Hippocampal formation (tissue), 2 donors: Measurements from ENCODE around the gene CTF1.

ENCODE experiments used
- DNase-seq, 2 donors: peaks; one replicate each; lab custom pipeline; 2025; lab: John Stamatoyannopoulos, UW

CTF1 gene

DNA sequence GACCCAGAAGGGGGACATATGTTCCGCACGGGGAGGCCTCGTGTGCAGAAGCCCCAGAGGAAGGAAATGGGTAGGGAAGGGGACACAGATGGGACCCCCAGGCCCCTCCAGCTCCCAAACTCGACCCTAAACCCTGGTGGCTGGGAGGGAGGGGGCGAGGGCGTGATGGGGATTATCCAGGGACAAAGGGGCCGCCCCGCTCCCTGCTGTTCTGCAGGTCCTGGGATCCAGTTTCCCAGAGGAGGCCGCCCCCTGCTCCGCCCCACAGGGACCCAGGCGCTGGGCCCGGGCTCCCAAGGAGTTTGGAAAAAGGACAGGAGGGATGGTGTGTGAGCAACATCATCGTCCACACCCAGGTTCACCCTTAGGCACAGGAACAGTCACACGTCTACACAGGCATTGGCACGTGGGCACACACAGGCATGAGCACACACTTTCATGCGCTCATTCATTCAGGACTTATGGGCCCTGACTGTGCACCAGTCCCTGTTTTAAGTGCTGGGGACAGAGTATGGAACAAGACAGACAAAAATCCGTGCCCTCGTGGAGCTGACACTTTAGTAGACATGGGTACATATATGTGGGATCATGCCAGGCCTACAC is 14.1 kb downstream of the CTF1 start:
- DNase-seq: no peak

DNA sequence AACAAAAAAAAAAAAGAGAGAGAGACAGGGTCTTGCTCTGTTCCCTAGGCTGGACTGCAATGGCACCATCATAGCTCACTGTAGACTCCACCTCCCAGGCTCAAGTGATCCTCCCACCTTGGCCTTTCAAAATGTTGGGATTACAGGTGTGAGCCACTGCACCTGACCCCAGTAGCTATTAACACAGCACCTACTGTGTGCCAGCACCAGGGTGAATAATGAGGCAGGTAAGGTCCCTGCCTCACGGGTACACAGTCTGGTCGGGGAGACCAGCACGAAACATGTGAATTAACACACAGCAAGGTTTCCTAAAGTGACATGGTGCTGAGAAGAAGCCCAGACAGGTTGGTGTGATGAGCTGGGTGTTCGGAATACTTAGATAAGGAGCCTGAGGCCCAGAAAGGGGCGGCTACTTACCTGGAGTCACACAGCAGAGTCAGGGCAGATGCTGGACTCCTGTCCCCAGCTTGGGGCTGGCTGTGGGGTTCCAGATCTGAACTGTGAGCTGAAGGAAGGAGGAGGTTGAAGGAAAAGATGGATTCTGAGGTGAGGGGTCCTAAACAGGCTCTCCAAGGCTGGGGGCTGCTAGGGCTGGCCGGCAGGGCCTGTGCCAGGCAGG is 16.5 kb downstream of the CTF1 start:
- no peak for DNase-seq

DNA sequence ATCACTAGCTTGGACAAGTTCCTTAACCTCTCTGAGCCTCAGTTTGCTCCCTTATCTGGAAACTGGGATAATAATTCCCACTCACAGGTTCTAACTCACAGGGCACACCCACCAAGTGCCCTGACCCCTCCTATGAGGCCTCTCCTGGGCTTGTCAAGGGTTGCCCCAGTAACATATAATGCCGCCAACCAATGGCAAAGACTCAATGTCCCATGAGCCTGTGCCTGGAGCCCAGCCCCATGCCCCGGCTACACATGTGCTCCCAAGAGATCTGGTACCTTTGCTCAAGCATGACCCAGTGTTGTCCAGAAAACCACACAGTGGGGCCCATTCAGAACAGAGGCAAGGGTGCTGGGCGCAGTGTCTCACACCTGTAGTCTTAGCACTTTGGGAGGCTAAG is 18.4 kb downstream of the CTF1 start:
- no peak for DNase-seq

DNA sequence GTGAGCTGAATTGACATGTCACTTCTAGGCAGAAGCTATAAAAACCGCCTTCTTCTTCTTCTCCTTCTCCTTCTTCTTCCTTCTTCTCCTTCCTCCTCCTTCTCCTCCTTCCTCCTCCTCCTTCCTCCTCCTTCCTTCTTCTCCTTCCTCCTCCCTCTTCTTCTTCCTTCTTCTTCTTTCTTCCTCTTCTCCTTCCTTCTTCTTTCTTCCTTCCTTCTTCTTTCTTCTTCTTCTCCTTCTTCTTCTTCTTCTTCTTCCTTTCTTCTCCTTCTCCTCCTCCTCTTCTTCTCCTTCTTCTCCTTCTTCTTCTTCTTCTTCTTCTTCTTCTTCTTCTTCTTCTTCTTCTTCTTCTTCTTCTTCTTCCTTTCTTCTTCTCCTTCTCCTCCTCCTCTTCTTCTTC is 22.2 kb downstream of the CTF1 start:
- no peak for DNase-seq

DNA sequence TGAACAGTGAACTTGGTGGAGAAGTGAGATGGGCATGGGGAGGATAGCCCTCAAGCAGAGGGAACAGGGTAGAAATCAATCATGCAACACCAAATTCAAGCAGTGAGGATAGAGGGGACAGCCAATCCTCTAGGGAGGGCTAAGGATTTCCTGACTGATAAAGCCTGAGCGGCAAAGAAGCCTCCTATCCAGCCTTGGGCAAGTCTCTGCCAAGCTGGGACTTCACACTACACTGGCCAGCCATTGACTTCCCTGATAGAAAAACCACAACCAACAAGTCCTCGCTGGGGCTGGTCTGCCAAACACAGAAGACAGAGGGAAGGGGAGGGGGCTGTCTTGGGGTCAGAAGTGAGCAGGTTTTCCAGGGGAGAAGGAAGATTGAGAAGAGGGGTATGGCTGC is 24.5 kb downstream of the CTF1 start:
- DNase-seq: no peak

DNA sequence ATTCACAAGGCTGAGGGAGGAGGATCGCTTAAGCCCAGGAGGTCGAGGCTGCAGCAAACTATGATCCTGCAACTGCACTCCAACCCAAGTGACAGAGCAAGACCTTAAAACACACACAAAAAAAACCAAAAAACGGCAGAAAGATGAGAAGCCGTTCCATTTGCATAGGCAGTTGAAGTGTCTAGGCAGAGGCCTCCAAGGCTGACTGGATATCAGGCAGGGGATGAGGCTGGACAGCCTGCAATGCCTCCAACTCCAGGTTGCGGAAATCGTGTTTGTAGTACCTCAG is 25.0 kb downstream of the CTF1 start:
- DNase-seq: no peak

DNA sequence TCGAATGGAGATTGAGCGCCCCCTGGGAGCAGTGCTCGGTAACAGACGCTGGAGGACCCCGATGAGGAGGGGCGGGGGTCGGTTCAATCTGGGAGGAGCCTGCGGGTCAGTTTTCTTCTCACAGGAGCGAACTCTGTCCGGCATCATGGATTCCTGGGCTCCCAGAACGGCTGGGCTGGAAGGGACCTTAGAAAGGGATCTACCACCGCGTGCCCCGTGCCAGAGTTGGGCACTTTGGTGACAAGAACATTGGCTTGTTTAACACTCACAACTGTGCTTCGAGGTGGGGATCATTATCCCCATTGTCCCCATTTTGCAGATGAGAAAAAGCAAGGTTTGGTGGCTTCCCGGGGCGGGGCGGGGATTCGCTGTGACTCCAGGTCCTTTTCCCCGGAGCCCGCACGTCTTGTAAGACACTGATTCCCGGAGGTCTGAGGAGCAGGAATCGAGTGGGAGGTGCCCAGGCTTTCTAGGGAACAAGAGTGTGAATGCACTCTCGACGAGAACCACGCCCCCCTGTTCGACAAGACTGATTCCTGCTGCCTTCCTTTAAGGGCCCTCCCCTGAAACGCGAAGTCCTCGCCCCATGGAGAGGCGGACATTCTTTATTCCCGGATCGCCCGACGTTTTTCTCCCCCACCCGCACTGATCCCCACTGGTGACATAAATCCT is 25.5 kb downstream of the CTF1 start:
- DNase-seq: peak; percentile 79 to 88

DNA sequence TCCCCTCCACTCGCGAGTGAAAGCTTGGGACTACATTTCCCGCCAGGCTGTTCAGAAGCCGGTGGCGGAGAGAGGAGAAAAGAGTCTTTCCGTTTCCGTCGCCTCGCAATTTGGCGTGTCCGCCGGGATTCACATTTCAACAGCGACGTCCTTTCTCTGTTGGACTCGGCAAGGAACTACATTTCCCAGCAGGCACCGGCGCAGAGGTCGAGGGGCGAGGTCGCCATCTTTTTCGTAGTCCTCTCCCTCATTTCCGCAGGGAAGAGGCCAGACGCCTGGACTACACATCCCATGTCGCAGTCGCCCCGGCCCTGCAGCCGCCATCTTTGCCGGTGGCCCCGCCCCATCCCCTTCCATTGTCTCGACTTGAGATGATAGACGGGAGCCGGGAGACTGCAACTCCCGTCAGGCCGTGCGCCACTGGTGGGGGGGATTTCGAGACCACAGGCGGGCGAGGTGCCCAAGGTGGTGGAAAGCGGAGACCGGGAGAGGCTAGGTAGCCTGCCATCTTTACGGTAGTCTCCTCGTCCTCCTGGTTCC is 26.1 kb downstream of the CTF1 start:
- peak; percentile 100 for DNase-seq

DNA sequence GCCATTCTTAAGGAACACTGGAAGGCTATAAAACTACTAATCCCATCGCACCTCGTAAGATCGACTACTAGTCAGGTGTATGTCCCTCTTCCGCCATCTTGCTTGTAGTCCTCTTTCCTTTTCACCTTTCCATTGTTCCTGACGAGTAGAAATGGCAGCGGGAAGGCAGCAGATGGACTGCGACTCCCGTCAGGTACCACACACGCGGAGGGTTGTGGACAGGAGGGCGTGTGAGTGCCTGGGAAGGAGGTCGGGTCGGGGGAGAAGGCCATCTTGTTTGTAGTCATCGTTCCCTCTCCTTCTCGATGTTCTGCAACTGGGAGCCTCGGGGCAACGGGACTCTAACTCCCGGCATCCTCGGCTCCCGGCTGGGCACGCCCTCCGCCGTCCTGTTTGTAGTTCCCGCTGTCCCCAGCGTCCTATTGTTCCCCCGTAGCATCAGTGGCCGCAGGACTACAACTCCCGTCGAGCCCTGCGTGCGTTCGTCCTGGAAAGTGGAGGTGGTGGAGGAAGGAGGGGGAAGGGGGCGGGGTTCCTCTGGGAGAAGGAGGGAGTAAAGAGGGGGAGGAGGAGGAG is 26.6 kb downstream of the CTF1 start:
- peak; percentile 99 to 100 for DNase-seq

DNA sequence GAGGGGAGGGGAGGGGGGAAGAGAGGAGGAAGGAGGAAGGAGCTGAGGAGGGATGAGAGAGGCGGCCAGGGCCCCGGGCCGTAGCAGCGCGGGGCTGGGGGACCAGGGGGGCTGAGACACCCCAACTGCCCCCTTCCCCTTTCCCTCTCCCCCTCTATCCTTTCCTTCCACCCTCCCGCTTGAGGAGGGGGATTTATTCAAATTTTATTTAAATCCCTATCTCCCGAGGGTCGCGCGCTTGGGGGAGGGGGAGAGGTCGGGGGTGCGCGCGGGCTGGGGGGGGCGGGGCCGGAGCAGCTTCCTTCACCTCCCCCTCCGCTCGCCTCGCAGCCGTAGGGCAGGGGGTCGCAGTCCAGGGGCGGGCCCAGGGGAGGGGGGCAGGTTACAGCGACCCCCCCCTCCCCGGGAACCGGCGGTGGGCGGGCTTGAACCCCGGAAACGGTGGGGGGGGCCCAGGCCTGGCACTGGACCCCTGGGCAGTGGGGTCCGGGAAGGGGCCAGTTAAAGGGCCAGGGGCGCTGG is 27.2 kb downstream of the CTF1 start, which contains the start of gene FBXL19:
Gene FBXL19, plus strand, starts transcription at position 19 of the 522 bp plus-strand sequence. CDS start 2,183 bp downstream, outside the sequence.
- no peak for DNase-seq

DNA sequence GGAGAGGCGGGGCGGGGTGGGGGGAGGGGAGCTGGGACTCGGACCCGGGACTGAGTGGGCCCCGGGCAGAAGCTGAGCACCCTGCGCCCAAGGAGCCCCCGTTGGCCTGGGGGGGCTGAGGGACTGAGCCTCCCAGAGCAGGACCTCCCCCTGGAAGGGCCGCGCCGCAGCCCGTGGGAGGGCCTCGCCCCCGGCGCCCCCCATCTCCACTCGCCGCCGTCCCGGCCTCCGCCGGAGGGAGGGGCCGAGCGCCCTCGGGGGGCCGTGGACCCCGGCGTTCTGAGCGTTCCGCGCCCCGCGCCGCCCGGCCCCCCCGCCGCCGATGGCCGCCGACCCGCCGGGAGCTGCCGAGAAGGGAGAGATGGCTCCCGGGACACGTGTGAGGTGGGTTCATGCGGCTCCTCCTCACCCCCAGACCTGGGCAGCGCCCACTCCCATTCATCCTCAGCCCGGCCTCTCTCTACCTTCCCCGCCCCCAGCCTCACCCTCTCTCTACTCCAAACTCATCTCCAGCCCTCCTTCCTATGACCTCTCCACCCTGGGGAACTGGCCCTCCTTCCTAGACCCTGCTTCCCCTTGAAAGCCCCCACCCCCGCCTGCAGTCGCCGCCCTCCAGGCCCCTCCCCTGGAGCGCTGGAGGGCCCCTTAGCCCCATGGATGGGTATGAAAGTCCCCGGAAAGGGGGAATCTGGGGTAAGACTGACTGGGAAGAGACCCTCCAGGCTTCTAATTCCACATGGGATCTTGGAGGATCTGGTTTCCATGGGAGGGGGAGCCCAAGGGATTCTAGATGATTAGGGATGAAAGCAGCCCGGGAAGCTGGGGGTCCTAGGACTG is 27.9 kb downstream of the CTF1 start:
- no peak for DNase-seq

DNA sequence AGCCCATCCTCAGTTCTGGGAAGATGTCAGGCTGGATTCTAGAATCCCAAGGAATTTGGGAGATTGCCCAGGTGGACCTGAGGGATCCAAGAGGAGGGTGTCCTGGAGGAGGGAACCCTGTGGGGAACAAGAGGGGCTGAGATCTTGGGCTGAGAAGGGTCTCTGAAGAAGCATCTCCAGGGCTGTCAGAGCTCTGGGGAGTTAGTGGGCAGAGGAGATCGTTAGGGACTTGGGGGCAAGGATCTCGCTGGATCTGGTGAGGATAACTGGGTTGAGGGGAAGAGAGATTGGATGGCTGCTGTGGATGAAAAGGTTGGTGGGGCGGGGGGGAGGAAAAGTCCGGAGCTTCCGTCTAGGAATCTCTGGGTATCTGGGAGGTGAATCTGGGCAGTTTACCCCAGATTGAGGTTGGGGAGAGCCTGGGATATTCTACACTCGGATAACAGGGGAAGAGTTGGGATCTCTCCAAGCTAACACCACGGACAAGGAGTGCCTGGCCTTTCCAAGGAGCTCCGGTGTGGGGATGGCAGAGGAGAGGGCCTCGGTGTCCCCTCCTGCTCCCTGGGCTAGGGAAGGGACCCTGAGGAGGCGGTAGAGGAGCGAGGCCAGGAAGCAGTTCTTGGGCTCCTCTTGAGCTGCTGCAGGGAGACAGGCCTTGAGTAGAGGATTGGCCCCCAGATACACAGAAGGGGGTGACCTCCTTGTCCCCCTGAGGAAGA is 28.7 kb downstream of the CTF1 start:
- no peak for DNase-seq

DNA sequence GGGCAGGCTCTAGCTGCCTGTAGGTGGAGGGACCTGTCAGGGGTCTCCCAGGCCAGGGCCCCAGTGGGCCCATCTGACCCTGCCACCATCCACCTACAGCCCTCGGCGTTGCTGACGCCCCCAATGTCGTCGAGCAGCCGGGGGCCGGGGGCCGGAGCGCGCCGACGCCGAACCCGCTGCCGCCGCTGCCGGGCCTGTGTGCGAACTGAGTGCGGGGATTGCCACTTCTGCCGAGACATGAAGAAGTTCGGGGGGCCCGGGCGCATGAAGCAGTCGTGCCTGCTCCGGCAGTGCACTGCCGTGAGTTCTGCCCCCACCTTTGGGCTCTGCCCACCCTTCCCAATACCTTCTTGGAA is 29.2 kb downstream of the CTF1 start:
- DNase-seq: no peak

DNA sequence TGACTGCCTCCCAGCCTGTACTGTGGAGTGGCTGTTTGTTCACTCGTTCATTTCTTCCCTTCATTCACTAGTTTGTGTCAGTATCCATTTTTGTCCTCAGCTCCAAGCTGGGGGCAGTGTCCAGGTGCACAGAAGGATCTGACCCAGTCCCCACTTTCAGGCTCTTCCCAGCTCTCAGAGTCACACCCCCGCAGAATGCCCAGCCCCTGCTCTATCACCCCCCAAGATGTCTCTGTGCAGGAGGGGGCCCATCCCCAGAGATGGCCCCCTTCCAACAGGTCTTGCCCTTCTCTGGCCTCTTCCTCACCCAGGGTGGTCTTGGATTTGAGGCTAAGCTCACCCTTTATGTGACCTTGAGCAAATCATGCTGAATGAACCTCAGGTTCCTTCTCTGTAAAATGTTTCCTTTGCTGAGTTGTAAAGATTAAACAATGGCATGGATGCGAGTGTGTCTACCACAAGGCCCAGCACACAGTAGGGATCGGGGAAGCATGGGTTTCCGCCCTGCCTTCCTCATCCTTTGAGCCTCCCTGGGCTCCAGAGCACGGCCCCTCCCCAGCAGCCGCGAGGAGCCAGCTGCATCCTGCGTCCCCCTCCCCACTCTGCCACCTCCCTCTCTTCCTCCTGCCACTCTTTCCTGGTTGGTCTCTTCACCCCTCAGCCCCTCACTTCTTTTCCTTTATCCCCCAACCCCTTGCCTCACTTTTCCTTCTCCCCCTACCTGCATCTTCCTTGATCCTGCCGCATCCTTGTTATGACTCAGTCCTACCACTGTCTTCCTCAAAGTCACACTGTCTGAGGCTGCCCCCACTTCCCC is 29.8 kb downstream of the CTF1 start:
- no peak for DNase-seq

DNA sequence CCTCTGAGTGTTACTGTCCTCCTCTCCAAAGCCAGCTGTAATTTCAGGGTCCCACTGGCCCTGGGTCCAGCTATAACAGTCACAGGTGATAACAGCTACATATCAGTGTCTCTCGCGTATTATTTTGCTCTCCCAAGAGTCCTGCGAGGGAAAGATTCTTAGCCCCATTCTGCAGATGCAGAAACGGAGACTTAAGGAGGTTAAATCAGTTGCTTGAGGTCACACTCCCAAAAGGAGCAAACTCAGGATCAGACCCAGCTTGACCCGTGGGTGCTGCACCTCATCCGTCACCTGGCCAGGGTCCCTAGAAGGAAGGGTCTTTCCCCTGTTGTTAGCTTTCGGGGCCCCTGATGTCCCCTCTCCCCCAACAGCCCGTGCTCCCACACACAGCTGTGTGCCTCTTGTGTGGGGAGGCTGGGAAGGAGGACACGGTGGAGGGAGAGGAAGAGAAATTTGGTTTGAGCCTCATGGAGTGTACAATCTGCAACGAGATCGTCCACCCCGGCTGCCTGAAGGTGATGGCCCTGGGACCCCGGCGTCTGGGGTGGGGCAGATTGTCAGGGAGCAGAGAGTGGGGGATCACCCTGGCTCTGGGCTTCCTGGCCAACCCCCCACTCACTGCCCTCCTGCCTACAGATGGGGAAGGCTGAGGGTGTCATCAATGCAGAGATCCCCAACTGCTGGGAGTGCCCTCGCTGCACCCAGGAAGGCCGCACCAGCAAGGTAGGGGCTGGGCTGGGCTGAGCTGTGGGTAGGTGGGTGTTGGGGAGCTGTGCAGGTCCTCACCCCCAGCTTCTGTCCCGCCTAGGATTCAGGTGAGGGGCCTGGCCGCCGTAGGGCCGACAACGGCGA is 30.7 kb downstream of the CTF1 start:
- DNase-seq: no peak

DNA sequence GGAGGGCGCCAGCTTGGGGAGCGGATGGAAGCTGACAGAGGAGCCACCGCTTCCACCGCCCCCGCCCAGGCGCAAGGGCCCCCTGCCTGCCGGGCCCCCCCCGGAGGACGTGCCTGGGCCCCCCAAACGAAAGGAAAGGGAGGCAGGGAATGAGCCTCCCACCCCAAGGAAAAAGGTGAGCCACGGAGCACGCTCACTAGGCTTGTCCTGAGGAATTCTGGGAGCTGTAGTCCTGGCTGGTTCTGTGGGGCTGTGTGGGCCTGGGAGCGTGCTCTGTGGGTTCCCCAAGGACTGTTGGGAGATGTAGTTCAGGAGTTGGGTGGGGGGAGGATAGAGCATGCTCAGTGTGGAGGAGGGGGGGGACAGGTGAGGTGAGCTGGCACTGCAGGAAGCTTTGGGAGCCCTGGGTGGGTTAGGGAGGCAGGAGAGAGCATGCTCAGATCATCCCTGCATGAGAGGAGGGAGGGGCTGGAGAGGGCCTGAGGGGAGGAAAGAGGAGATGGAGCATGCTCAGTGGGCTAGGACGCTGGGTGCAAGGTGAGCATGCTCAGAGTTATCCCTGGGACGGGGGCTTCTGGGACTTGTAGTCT is 31.5 kb downstream of the CTF1 start:
- peak; percentile 56 to 80 for DNase-seq

DNA sequence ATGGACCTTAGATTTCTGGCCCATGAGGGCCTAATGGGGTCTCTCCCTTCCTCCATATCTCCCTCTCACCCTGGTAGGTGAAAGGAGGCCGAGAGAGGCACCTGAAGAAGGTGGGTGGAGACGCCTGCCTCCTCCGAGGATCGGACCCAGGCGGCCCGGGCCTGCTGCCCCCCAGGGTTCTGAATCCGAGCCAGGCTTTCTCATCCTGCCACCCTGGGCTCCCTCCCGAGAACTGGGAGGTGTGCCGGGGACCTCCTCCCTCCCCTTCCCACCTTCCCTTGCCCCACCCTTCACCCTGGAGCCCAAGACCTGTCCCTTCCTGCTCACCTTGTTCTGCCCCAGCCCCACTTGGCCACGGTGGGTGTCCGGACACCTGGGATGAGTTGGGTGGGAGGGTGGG is 32.0 kb downstream of the CTF1 start:
- DNase-seq: no peak

DNA sequence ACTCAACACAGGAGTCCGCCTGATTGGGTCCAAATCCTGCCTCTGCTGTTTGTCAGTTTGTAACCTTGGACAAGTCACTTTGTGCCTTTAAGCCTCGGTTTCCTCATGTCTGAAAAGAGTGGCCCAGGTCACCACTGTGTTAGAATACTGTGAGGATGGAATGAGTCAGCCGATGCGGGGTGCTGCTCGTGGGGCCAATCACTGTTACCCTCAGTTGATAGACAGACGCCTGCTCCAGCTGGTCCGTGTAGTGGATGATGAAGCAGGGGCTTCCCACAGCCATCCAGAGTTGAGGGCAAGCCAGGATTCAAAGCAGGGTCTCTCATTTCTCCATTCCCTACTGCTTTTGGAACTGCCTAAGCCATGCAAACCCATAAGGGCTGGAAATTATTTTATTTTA is 32.8 kb downstream of the CTF1 start:
- no peak for DNase-seq

DNA sequence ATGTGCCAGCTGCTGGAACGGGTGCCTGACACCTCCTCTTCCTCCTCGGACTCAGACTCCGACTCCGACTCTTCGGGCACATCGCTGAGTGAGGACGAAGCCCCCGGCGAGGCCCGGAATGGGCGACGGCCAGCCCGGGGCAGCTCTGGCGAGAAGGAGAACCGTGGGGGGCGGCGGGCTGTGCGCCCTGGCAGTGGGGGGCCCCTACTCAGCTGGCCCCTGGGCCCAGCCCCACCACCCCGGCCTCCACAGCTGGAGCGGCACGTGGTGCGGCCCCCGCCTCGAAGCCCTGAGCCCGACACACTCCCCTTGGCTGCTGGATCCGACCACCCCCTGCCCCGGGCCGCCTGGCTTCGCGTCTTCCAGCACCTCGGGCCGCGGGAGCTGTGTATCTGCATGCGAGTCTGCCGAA is 33.8 kb downstream of the CTF1 start:
- DNase-seq: no peak
